IPS-18c (cell line): ENCODE data around the gene MED12L.

ENCODE experiments used
- H3K4me3 ChIP-seq: 2 replicates; pipeline ENCODE4 v1.7.0; 2013; ENCODE audit warnings: low read depth, mild to moderate bottlenecking, low read length, moderate library complexity; ENCODE audit not compliant: insufficient read depth
- H3K9me3 ChIP-seq: one replicate; pipeline ENCODE4 v1.6.1; 2013; ENCODE audit warnings: mild to moderate bottlenecking, low read length, moderate library complexity; ENCODE audit not compliant: control insufficient read depth, insufficient read depth

MED12L gene

DNA sequence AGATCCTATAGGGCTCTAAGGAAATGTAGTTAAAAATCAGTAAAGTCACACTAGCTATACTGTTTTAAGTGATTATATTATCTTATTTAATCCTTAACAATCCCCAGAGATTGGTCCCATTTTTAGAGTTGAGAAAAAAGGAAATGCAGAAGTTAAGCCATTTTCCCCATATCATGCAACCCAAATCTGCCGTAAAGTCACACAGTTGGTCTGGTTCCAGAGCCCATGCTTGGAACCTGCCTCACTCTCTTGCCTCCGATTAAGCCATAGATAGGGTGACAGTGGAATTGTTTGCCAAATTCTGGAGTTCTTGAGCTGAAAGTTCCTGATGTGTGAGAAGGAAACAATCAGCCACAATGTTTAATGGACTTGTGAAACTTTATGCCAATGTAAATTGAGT is 246.2 kb downstream of the MED12L start:
- no peak overlapping the region for H3K4me3 ChIP-seq
- no peaks in the 10 kb centered on the region for H3K9me3 ChIP-seq

- H3K9me3 ChIP-seq = no peaks in the 10 kb centered on the region
- no peak overlapping the region for H3K4me3 ChIP-seq
These were observed 260.4 kb downstream of the MED12L start for GRCh38 chr3:151345859-151346258.

DNA sequence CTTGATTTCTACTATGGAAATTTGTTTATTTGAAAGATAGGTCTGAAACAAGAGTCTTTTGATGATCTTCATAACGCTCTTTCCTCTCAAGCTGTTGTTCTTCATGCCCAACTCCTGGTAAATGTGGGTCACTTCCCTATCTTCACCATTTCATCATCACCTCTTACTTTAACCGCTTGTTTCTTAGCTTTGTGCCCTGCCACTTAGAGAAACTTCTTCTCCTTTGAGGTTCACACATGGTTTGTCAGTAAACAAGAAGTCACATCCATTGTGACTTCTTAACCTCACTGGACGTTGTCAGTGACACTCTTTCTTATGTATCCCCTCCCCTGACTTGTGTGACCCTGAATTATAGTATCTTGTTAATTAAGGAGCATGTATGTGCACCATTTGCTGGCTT is 260.8 kb downstream of the MED12L start:
- Histone ChIP-seq H3K9me3 (no peaks in the 10 kb centered on the region), H3K4me3 (no peak overlapping the region)

- H3K4me3 ChIP-seq = no peak overlapping the region
- no peaks in the 10 kb centered on the region for H3K9me3 ChIP-seq
These were observed 262.0 kb downstream of the MED12L start for GRCh38 chr3:151347432-151347831.

GRCh38 chr3:151350656-151351055 is 265.2 kb downstream of the MED12L start:
- Histone ChIP-seq H3K4me3 (no peak overlapping the region), H3K9me3 (no peaks in the 10 kb centered on the region)

DNA sequence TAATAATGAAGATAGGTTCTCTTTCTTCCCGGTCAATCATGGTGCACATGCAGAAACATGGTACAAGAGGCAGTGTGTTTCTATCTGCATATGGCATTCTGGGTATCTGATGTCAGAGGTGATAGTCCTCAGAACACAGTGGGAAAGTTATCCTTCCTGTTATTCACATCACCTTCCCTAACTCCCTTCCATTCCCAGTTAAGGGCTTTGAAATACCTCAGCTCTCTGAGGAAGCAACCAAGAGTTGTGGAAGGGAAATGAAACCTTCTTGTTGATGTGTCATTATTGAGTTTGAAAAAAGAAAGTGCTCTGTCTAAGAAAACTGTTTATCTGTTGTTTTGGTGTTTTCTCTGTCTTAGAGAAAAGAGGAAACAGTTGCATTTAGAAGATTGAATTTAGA is 265.8 kb downstream of the MED12L start:
- H3K4me3 ChIP-seq = no peak overlapping the region
- no peaks in the 10 kb centered on the region for H3K9me3 ChIP-seq

DNA sequence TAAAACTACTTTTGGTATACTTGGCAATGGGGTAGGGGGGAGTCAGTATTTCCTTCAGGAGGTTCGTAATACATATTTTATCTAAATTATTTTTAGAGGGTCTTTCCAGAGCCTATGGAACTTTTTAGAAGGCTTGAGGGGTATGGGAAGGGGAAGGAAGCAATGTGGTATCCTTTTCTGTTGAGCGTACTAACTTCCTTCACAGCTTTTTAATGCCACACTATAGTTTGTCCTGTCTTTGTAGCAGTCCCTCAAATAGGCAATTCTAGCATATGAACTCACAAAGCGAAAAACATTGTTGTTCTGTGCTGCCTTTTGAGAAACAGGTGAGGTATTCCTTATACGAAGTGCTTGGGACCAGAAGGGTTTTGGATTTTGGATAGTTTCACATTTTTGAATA is 266.2 kb downstream of the MED12L start:
- Histone ChIP-seq H3K4me3 (no peak overlapping the region), H3K9me3 (no peaks in the 10 kb centered on the region)

DNA sequence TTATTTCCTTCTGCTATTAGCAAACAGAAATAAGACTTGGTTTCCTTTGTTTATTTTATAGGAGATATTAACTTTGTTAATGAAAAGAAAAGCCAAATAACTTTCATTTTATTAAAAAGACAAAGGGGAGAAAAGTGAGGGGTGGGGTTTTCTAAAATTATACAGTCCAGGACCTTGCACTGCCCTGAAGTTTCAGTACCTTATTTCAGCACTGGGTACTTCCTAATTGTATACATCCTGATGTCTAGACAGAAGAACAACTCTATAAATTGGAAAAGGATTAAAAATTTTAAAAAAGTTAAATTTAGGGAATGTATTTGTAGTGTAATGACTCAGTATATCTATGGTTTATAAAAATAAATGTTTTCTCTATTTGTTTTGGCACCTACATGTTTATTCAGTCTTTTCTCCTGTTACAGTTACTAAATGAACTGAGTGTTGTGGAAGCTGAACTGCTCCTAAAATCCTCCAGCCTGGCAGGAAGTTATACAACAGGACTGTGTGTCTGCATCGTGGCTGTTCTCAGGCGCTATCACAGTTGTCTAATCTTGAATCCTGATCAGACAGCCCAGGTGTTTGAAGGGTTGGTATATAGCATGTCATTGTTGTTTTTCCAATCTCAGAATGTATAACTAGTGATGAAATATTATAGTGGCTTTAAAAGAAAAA is 271.5 kb downstream of the MED12L start:
- no peaks in the 10 kb centered on the region for H3K9me3 ChIP-seq

GRCh38 chr3:151357463-151357850 is 272.0 kb downstream of the MED12L start:
- Histone ChIP-seq H3K9me3 (no peaks in the 10 kb centered on the region), H3K4me3 (no peak overlapping the region)

More for the DNA sequence above, 271.5 kb downstream of the MED12L start:
- H3K4me3 ChIP-seq = no peak overlapping the region

GRCh38 chr3:151362751-151363174 is 277.3 kb downstream of the MED12L start:
- H3K9me3 ChIP-seq = no peaks in the 10 kb centered on the region
- H3K4me3 ChIP-seq = no peak overlapping the region

- H3K4me3 ChIP-seq = no peak overlapping the region
- H3K9me3 ChIP-seq = no peaks in the 10 kb centered on the region
These were observed 281.5 kb downstream of the MED12L start for GRCh38 chr3:151366993-151367392.

DNA sequence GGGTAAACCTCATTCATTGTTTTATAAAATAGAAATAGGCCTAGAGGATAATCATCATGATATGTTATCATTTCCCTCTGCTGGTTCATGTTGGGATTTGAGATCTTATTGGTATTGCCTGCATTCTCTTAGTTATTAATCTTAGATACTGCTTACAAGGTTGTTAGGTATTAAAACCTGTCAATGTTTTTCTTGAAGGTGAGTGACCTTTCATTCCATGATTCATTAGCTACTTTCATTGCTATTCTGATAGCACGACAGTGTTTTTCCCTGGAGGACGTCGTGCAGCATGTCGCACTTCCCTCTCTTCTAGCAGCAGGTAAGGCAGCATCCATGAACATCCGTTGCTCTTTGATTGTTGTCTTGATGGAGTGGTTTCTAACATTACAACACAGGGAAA is 282.0 kb downstream of the MED12L start:
- Histone ChIP-seq H3K9me3 (no peaks in the 10 kb centered on the region), H3K4me3 (no peak overlapping the region)

- no peaks in the 10 kb centered on the region for H3K9me3 ChIP-seq
These were observed 286.1 kb downstream of the MED12L start for GRCh38 chr3:151371526-151371925.

GRCh38 chr3:151372063-151372820 is 286.8 kb downstream of the MED12L start:
- no peaks in the 10 kb centered on the region for H3K9me3 ChIP-seq
- H3K4me3 ChIP-seq = no peak overlapping the region

More at GRCh38 chr3:151371526-151371925, 286.1 kb downstream of the MED12L start:
- no peak overlapping the region for H3K4me3 ChIP-seq

GRCh38 chr3:151377768-151378385 is 292.4 kb downstream of the MED12L start:
- Histone ChIP-seq H3K4me3 (no peak overlapping the region), H3K9me3 (no peaks in the 10 kb centered on the region)

- no peak overlapping the region for H3K4me3 ChIP-seq
- no peaks in the 10 kb centered on the region for H3K9me3 ChIP-seq
These were observed 293.7 kb downstream of the MED12L start for GRCh38 chr3:151379083-151379734.

- Histone ChIP-seq H3K9me3 (no peaks in the 10 kb centered on the region), H3K4me3 (no peak overlapping the region)
These were observed 297.2 kb downstream of the MED12L start for GRCh38 chr3:151382671-151383070.

DNA sequence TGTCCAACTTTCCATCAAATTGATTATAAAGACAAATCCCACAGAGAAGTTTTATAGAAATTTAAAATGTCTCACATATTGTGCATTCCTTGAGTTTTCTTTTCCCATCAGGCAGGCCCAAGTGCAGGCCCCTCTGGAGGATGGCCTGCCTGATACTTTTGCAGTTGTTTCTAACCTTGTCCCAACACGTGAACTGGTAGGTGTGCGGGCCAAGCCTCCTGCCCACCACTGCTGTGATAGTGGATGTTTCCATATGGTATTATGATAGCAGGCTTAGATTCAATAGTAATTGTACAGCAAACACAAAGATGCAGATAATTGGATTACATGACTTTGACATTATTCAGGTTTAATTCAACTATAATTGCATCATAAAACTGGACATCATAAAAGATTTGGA is 297.6 kb downstream of the MED12L start:
- no peak overlapping the region for H3K4me3 ChIP-seq
- no peaks in the 10 kb centered on the region for H3K9me3 ChIP-seq
